GM03348 (cell line): ENCODE measurements around the gene FAM89A.
A peak's percentile ranks its signal among the peaks of the same experiment; 100 is the strongest.
"Not testable (repeated sequence)": the region's sequence is repeated elsewhere in the genome, so short reads cannot be mapped to it uniquely, and the experiment has no call there.

ENCODE experiments used
- DNase-seq: peaks from one replicate; pipeline ENCODE4 v3.0.0; 2012; ENCODE audit warnings: low spot score

Gene FAM89A

GRCh38 chr1:231055271-231055670, 15.2 kb upstream of the FAM89A start:
- no peak for DNase-seq

- no peak for DNase-seq
Observed at GRCh38 chr1:231053493-231054162, 13.6 kb upstream of the FAM89A start.

GRCh38 chr1:231052777-231053176, 12.7 kb upstream of the FAM89A start:
- DNase-seq, result no peak

- not testable (repeated sequence) for DNase-seq
Observed at GRCh38 chr1:231050932-231051331, 10.9 kb upstream of the FAM89A start.

GRCh38 chr1:231050395-231050794, 10.3 kb upstream of the FAM89A start:
- no peak for DNase-seq

GRCh38 chr1:231049121-231049979, 9.3 kb upstream of the FAM89A start:
- no peak for DNase-seq

GRCh38 chr1:231048419-231048818, 8.4 kb upstream of the FAM89A start:
- not testable (repeated sequence) for DNase-seq

GRCh38 chr1:231047529-231047928, 7.5 kb upstream of the FAM89A start:
- DNase-seq, result not testable (repeated sequence)

GRCh38 chr1:231046730-231047395, 6.8 kb upstream of the FAM89A start:
- no peak for DNase-seq

GRCh38 chr1:231045921-231046729, 6.1 kb upstream of the FAM89A start:
- DNase-seq, result not testable (repeated sequence)

GRCh38 chr1:231045286-231045685, 5.2 kb upstream of the FAM89A start:
- no peak for DNase-seq

- no peak for DNase-seq
Observed at GRCh38 chr1:231044588-231044987, 4.5 kb upstream of the FAM89A start.

- no peak for DNase-seq
Observed at GRCh38 chr1:231041719-231042261, 1.7 kb upstream of the FAM89A start.

GRCh38 chr1:231040800-231041718, 1.0 kb upstream of the FAM89A start:
- no peak for DNase-seq

- DNase-seq, result peak; percentile 60
Observed at GRCh38 chr1:231039161-231040018, 664 bp downstream of the FAM89A start.

GRCh38 chr1:231037585-231038517, 2.2 kb downstream of the FAM89A start:
- DNase-seq, result no peak

GRCh38 chr1:231036416-231036815, 3.6 kb downstream of the FAM89A start:
- no peak for DNase-seq

- DNase-seq, result no peak
Observed at GRCh38 chr1:231035799-231036198, 4.3 kb downstream of the FAM89A start.
